GM18873 (cell line): Measurements from ENCODE around the gene ARHGAP26.
"Not testable (repeated sequence)": the region's sequence is repeated elsewhere in the genome, so short reads cannot be mapped to it uniquely, and the experiment has no call there.

Experiments
- ATAC-seq: cut with Tn5 transposase; IDR thresholded peaks from one replicate; pipeline ENCODE4 v1.9.1; 2021; ENCODE audit warnings: mild to moderate bottlenecking, moderate library complexity, moderate number of reproducible peaks; ENCODE audit not compliant: unreplicated experiment, low FRiP score

Gene ARHGAP26

GRCh38 chr5:142945845-142946244, 175.7 kb downstream of the ARHGAP26 start:
- ATAC-seq: no peak

- no peak for ATAC-seq
These were observed 176.6 kb downstream of the ARHGAP26 start for GRCh38 chr5:142946547-142947426.

- ATAC-seq: no peak
These were observed 177.2 kb downstream of the ARHGAP26 start for GRCh38 chr5:142947427-142947709.

- ATAC-seq: no peak
These were observed 182.1 kb downstream of the ARHGAP26 start for GRCh38 chr5:142952229-142952628.

DNA sequence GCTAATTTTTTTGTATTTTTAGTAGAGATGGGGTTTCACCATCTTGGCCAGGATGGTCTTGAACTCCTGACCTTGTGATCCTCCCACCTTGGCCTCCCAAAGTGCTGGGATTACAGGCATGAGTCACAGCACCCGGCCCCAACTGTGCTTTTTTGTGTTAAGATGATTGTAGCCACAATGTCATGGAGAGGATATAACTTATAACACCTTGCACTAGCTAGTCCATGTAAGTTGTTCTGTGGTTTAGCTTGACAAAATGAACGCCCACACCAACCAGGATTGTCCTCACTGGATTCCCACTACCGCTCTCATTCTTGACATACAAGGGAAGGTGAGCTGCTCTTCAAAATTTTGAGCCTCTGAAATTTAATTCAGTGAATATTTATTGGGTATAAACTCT, 182.7 kb downstream of the ARHGAP26 start:
- ATAC-seq: not testable (repeated sequence)

DNA sequence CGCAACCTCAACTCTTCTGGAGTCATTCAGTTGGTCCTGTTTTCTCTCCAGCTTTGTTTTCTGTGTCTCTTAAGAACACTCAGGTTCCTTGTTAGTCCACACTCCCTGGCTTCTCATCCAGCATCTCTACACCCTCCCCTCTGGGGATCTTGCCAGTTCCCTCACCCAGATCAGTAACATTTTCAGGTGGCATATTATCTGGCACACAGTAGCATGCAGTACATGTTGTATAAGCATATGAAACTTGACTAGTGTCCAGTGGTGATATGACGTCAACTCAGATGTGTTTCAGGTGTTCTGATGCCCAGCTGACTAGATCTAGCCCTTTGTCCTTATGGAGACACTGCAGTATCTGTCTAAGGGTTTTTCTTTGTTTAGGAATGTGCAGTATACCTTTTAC, 184.3 kb downstream of the ARHGAP26 start:
- ATAC-seq: no peak

- no peak for ATAC-seq
These were observed 185.5 kb downstream of the ARHGAP26 start for GRCh38 chr5:142955628-142956027.

DNA sequence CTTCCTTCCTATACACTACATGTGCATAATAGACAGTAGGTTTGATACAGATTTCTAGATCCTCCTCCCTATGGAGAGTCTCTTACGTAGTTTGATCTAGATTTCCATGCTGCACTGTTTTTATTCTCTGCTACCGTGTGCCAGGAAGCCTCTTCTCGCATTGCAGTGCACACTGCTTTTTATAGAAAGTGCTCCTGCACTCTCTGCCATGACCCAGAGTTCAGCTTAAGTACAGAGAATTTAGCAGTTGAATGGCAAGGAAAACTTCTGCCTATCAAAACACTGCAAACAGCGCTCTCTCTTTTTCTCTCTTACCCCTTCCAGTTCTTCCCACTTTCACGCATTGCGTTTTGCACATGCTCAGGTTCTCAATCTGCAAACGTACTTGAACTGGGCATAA, 187.4 kb downstream of the ARHGAP26 start:
- no peak for ATAC-seq

DNA sequence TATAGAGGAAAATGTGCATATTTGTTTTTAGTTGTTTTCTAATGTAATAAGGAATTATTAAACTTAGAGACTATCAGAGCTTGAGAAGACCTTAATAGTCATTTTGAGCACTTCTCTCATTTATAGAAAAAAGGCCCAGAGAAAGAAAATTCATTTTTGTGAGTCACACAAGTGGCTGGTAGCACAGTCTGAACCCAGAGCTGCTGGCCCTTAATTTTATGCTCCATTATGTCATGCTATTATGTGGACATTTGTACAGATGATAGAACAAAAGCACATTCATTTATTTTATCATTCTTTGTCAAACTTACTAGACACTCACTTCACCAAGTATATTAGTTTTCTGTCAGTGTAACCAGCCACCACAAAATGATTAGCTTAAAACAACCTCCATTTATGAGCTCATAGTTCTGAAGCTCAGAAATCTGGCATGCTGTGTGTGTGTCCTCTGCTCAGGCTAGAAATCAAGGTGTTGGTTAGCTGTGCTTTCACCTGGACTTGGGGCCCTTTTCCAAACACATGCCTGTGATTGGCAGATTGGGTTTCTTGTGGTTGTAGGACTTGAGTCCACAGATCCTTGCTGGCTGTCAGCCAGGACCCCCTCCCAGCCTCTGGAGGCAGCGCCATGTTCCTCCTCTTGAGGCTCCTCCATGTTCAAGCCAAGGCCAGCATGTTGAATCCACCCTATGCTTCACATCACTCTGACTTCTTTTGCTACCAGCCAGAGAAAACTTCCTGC, 188.9 kb downstream of the ARHGAP26 start:
- no peak for ATAC-seq

DNA sequence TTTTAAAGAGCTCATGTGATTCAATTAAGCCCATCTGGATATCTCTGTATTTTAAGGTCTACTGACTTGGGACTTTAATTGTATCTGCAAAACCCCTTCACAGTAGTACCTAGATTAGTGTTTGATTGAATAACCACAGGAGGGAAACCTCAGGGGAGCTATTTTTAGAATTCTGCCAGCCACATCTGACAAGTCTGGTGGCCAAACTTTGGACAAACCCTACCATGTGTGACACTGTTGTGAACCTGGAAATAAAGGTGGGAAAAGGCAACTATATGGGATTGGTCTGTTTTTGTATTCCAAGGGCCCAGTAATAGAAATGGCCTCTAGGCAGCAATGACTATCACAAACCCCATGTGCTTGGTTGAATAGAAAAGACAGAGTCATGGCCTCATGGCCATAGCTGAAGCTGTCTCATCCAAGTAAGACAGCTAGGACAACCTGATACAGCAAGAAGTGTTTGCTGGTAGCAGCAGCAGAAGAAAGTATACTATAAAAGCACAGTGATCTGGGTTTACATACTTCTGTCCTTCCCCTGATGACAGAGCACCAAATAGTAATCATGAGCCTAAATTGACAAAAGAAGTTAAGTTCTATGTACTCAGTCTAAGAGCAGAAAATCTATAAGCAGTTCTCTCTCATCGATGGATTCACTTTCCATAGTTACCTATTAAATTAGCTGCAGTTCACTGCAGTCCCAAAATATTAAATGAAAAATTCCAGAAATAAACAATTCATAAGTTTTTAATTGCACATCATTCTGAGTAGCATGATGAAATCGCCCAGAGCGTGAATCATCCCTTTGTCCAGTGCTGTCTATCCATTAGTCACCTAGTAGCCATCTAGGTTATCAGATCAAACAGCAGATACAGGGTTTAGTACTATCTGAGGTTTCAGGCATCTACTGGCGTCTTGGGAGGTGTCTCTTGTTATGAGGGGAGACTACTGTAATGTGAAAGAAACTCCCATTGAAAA, 189.8 kb downstream of the ARHGAP26 start:
- ATAC-seq: no peak

- ATAC-seq: no peak
These were observed 191.4 kb downstream of the ARHGAP26 start for GRCh38 chr5:142961440-142962173.

- no peak for ATAC-seq
These were observed 192.0 kb downstream of the ARHGAP26 start for GRCh38 chr5:142962174-142962533.

GRCh38 chr5:142965258-142966120, 195.3 kb downstream of the ARHGAP26 start:
- not testable (repeated sequence) for ATAC-seq

DNA sequence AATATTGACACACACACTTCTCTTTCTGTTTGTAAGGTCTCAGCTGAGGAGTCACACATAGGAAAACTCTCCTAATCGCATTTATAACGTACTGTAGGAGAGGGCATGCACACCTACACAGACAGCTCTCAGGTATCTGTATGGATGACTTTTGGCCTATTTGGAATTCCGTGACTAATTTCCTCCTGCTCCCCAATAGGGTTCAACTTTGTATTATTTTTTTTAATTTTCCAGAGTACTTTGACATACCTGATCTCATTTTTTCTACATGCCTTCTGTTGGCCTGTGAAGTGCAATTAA, 195.9 kb downstream of the ARHGAP26 start:
- no peak for ATAC-seq

DNA sequence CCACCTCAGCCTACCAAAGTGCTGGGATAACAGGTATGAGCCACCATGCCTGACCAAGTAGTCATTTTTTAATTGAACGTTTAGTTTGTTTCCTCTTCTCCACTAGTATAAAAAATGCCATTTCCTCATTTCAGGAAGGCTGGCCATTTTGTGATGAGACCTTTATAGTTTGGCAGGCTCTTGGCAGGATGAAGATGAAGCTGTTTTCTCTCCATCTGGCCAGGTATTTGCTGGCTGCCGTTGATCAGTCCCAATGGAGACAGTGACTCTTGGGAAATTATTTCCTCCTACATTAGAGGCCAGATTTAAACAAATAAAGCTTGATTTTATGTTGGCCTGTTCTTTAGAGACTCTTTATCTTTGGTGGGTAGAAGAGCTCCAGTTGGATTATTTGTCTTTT, 199.0 kb downstream of the ARHGAP26 start:
- ATAC-seq: no peak

DNA sequence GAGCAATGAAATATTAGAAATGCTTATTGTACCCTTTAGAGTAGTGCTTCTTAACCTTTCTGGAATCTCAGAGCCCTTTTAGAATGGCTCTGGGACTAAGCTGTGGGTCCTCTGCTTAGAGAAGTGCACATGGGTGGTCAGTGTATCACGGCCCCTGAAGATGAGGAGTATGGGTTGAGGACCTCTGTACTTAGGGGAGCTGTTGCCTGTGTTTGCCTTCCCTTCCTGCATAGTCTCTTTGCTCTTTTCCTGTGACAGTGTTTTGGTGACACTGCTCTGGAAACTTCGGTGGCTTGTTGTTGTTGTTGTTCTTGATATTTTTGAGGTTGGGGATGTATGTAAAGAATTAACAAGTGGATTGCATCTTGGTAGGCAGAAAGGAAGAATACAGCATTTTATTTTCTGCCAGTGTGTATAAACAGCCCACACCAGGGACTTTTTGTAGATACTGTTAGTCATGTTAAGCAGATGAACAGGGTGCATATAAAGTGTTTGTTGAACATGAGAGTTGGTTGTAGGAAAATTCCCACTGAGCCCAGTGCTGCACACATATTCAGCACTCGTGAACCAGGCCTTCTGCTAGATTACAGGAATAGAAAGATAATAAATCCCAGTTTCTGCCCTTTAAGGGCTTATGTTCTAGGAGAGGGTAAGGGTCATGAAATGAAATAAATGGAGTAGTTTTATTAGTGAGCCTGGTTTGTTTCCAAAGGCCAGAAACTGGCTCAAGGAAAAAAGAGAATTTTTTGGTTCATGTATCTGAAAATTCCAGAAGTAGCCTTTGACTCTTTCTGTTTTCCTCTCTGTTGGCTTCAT, 199.7 kb downstream of the ARHGAP26 start:
- ATAC-seq: no peak

DNA sequence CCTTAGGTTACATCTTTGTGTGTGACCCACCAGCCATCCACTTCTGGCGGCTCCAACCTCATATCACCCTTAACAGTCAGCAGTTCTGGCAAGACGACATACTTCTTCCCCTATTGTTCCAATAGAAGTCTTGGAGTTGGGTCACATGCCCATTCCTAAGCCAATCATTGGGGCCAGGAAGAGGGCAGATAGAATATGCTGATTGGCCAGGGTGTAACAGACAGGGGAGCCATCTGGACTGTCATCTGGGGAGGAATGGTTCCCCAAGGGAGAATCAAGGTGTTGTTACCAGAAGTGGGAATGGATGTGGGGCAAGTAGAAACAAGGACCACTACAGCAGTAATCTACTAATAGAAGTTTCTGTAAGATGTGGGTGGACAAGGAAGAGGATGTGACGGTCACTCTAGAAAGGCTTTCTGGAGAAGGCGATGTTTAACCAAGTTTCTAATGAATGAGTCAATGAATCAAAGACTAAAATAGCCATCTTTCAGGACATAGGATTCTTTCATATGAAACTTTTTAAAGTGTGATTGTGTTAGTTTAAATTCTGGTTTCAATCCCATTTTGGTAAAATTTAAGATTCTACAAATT, 200.4 kb downstream of the ARHGAP26 start:
- ATAC-seq: no peak

DNA sequence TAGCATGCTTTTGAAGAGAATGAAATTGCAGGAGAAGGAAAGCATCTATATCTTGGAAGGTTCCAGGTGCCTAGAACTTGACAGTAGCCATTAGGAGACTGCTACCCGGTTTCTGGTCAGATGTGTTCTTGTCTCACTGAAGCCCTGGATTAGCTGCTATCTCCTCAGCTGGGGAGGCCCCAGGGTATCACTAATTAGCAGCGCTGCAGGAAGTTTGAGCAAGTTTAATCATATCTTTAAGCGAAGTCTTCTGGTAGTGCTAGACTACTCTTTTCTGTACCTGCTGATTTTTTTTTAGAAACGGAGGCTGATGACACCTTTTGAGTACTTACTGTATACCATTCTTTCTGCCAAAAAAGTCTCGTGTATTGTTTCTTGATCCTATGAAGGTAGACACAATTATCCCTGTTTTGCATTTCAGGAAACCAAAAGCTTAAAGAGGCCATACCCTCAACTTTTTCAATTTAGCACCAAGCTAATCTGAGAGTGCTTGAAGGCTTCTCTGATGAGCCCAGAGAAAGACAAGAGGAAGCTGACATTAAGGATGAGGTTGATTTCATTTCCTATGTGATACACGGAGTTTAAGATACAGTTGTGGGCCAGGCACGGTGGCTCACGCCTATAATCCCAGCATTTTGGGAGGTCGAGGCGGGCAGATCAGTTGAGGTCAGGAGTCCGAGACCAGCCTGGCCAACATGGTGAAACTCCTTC, 201.3 kb downstream of the ARHGAP26 start:
- no peak for ATAC-seq
